ENCODE results near the gene LRPAP1.

LRPAP1 gene

GRCh38 chr4:3468804-3469203, 63.4 kb downstream of the LRPAP1 start:
- Histone ChIP-seq H3K9me3 (ENCODE audit: control insufficient read depth in 2 of 2, low read length in 2 of 2) (no peaks in the 10 kb centered on the region), H3K27ac (ENCODE audit: low read length) (no peak overlapping the region), H3K4me3 (ENCODE audit: low read length in 2 of 2) (no peak overlapping the region), H3K36me3 (ENCODE audit: control insufficient read depth in 2 of 2, insufficient read depth in 2 of 2, low read length in 2 of 2) (no peaks in the 10 kb centered on the region), H3K27me3 (ENCODE audit: control insufficient read depth in 1 of 2, insufficient read depth in 2 of 2, low read length in 2 of 2) (peaks cover 5 to 16% of the 10 kb centered on the region in 2 donors), H3K9ac (ENCODE audit: low read length in 2 of 2) (no peak overlapping the region), H3K4me1 (ENCODE audit: control insufficient read depth, insufficient read depth, low read length) (peaks cover 5% of the 10 kb centered on the region)

GRCh38 chr4:3468154-3468553, 64.1 kb downstream of the LRPAP1 start:
- H3K4me3 ChIP-seq (ENCODE audit: low read length in 2 of 2) = no peak overlapping the region
- no peak overlapping the region for H3K9ac ChIP-seq (ENCODE audit: low read length in 2 of 2)
- H3K27me3 ChIP-seq (ENCODE audit: control insufficient read depth in 1 of 2, insufficient read depth in 2 of 2, low read length in 2 of 2) = peaks cover 9 to 18% of the 10 kb centered on the region in 2 donors
- no peaks in the 10 kb centered on the region for H3K9me3 ChIP-seq (ENCODE audit: control insufficient read depth in 2 of 2, low read length in 2 of 2)
- no peaks in the 10 kb centered on the region for H3K36me3 ChIP-seq (ENCODE audit: control insufficient read depth in 2 of 2, insufficient read depth in 2 of 2, low read length in 2 of 2)
- H3K4me1 ChIP-seq (ENCODE audit: control insufficient read depth, insufficient read depth, low read length) = peaks cover 8% of the 10 kb centered on the region
- no peak overlapping the region for H3K27ac ChIP-seq (ENCODE audit: low read length)

DNA sequence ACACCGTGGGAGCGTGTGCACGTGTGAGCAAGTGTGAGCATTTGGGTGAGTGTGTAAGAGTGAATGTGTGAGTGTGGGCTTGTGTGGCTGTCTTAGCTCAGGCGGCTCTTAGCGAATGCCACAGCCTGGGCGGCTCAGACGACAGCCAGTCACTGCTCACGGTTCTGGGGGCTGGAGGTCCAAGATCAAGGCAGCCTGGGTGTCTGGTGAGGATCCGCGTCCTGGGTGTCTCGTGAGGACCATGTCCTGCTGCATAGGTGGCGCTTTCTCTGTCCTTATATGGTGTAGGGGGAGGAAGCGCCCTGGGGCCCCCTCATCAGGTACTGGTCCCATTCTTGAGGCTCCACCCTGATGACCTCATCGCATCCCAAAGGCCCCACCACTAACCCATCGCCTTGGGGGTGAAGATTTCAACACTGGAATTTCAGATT, 64.6 kb downstream of the LRPAP1 start:
- Histone ChIP-seq H3K9ac (ENCODE audit: low read length in 2 of 2) (no peak overlapping the region), H3K27me3 (ENCODE audit: control insufficient read depth in 1 of 2, insufficient read depth in 2 of 2, low read length in 2 of 2) (peaks cover 9 to 16% of the 10 kb centered on the region in 2 donors), H3K27ac (ENCODE audit: low read length) (no peak overlapping the region), H3K36me3 (ENCODE audit: control insufficient read depth in 2 of 2, insufficient read depth in 2 of 2, low read length in 2 of 2) (no peaks in the 10 kb centered on the region), H3K4me3 (ENCODE audit: low read length in 2 of 2) (no peak overlapping the region), H3K4me1 (ENCODE audit: control insufficient read depth, insufficient read depth, low read length) (peaks cover 11% of the 10 kb centered on the region), H3K9me3 (ENCODE audit: control insufficient read depth in 2 of 2, low read length in 2 of 2) (no peaks in the 10 kb centered on the region)

GRCh38 chr4:3466691-3467600, 65.3 kb downstream of the LRPAP1 start:
- Histone ChIP-seq H3K9ac (ENCODE audit: low read length in 2 of 2) (no peak overlapping the region), H3K4me3 (ENCODE audit: low read length in 2 of 2) (no peak overlapping the region), H3K27me3 (ENCODE audit: control insufficient read depth in 1 of 2, insufficient read depth in 2 of 2, low read length in 2 of 2) (peaks cover 12 to 15% of the 10 kb centered on the region in 2 donors), H3K9me3 (ENCODE audit: control insufficient read depth in 2 of 2, low read length in 2 of 2) (no peaks in the 10 kb centered on the region), H3K27ac (ENCODE audit: low read length) (no peak overlapping the region), H3K4me1 (ENCODE audit: control insufficient read depth, insufficient read depth, low read length) (peaks cover 17% of the 10 kb centered on the region), H3K36me3 (ENCODE audit: control insufficient read depth in 2 of 2, insufficient read depth in 2 of 2, low read length in 2 of 2) (no peaks in the 10 kb centered on the region)

DNA sequence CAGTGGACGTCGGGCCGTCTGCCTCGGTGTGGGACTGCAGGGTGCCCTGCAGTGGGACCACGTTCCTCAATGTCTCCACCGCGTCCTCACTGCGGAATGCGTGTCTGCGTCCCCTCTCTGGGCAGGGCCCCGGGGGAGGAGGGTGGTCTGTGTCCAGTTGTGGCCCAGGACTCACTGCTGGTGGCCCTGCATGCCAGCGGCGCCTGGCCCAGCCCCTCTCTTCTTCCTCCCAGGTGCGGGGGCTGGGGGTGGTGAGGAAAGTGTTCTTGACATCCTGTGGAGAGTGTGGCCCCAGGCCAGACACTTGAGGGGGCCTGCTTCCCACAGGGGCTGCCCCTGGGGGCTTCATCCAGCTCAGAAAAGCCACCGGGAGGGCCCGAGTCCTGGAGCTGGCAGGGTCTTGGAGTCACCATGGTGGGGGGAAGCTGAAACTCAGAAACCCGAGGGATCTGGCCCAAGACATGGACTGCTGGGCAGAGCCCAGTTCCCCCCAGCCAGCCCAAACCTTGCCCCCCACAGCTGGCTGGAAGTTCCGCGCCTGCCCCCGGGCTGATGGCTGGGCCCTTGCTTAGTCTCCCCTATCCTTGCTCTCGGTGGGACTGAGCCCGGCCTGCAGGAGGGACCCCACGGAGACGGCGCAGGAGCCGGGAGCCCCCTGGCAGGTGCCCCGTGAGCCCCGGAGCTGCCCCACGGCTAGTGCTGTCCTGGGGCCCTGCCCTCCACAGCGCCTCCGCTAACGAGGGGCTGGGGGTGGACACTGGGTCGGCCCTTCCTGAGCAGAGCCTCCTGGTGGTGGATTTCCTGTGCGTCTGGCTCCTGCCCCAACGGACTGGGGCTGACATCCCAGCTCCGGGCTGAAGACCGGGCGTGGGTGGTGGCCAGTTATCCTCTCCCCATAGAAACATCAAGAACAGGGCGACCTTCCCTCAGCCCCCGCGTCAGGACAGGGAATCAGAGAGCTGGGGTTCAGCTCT, 66.2 kb downstream of the LRPAP1 start:
- Histone ChIP-seq H3K9me3 (ENCODE audit: control insufficient read depth in 2 of 2, low read length in 2 of 2) (no peaks in the 10 kb centered on the region), H3K4me1 (ENCODE audit: control insufficient read depth, insufficient read depth, low read length) (peaks cover 26% of the 10 kb centered on the region), H3K4me3 (ENCODE audit: low read length in 2 of 2) (no peak overlapping the region), H3K36me3 (ENCODE audit: control insufficient read depth in 2 of 2, insufficient read depth in 2 of 2, low read length in 2 of 2) (no peaks in the 10 kb centered on the region), H3K27ac (ENCODE audit: low read length) (no peak overlapping the region), H3K27me3 (ENCODE audit: control insufficient read depth in 1 of 2, insufficient read depth in 2 of 2, low read length in 2 of 2) (peaks cover 12% of the 10 kb centered on the region in 2 donors), H3K9ac (ENCODE audit: low read length in 2 of 2) (no peak overlapping the region)

DNA sequence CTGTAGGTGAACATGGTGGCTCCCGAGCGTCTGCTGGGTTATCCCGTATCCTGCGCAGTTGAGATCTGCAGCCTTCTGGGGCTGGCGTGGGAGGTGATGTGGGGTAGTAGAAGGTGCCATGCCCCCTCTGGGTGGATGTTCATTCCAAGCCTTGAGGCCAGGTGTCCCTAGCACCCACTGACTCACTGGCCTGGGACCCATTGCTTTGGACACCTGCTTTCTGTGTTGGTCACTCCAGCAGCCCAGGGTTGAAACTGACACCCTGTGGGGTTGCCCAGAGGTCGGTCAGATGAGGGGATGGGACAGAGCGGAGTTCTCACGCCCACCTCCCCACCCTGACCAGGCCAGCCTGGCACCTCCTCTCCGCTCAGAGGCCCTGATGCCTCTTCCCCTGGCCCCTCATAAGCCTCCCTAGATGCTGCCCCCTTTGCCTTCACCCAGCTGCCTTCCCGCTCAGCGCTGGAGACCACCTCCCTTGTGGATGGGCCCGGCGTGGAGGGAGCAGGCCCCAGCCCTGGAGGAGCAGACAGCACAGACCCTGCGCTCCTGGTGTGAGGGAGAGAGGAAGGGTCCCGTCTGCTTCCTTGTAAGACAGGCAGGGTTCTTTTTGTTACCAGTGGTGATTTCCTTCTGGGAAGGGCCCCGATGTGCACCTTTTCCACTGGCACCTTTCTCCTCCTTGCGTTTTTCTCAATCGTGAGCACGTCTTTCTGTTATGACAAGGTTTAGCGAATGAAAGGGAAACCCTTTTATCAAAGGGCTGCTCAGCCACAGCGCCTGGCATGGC, 67.1 kb downstream of the LRPAP1 start:
- H3K9ac ChIP-seq (ENCODE audit: low read length in 2 of 2) = no peak overlapping the region
- peaks cover 26% of the 10 kb centered on the region for H3K4me1 ChIP-seq (ENCODE audit: control insufficient read depth, insufficient read depth, low read length)
- H3K27ac ChIP-seq (ENCODE audit: low read length) = no peak overlapping the region
- no peaks in the 10 kb centered on the region for H3K9me3 ChIP-seq (ENCODE audit: control insufficient read depth in 2 of 2, low read length in 2 of 2)
- H3K36me3 ChIP-seq (ENCODE audit: control insufficient read depth in 2 of 2, insufficient read depth in 2 of 2, low read length in 2 of 2) = no peaks in the 10 kb centered on the region
- H3K4me3 ChIP-seq (ENCODE audit: low read length in 2 of 2) = no peak overlapping the region
- peaks cover 11 to 12% of the 10 kb centered on the region in 2 donors for H3K27me3 ChIP-seq (ENCODE audit: control insufficient read depth in 1 of 2, insufficient read depth in 2 of 2, low read length in 2 of 2)

DNA sequence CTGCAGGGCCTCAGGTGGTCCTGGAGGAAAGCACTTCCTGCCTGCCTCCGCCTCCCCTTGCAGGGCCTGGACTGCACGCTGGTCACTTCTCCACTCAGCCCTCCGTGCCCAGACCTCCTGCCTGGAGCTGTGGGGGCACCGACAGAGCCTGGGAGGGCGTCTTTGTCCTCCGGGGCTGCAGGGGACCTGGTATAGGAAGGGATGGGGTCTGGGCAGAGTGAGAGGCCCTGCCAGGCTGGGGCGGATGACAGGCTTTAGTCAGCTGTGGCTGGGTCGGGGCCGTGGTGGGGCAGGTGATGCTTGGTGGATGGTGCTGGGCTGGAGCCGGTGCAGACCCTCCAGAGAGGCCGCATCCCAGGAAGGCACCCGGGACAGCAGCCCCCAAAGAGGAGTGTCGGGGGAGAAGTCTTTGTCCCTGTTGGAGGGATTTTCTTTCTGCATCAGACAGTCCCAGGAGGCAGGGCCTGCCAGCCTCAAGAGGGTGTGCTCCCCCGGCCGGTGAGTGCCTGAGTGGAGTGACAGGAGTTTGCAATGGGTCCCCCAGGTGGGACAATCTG, 67.8 kb downstream of the LRPAP1 start:
- peaks cover 11 to 12% of the 10 kb centered on the region in 2 donors for H3K27me3 ChIP-seq (ENCODE audit: control insufficient read depth in 1 of 2, insufficient read depth in 2 of 2, low read length in 2 of 2)
- H3K36me3 ChIP-seq (ENCODE audit: control insufficient read depth in 2 of 2, insufficient read depth in 2 of 2, low read length in 2 of 2) = no peaks in the 10 kb centered on the region
- no peaks in the 10 kb centered on the region for H3K9me3 ChIP-seq (ENCODE audit: control insufficient read depth in 2 of 2, low read length in 2 of 2)
- no peak overlapping the region for H3K27ac ChIP-seq (ENCODE audit: low read length)
- H3K4me3 ChIP-seq (ENCODE audit: low read length in 2 of 2) = no peak overlapping the region
- H3K9ac ChIP-seq (ENCODE audit: low read length in 2 of 2) = no peak overlapping the region
- peaks cover 26% of the 10 kb centered on the region for H3K4me1 ChIP-seq (ENCODE audit: control insufficient read depth, insufficient read depth, low read length)

DNA sequence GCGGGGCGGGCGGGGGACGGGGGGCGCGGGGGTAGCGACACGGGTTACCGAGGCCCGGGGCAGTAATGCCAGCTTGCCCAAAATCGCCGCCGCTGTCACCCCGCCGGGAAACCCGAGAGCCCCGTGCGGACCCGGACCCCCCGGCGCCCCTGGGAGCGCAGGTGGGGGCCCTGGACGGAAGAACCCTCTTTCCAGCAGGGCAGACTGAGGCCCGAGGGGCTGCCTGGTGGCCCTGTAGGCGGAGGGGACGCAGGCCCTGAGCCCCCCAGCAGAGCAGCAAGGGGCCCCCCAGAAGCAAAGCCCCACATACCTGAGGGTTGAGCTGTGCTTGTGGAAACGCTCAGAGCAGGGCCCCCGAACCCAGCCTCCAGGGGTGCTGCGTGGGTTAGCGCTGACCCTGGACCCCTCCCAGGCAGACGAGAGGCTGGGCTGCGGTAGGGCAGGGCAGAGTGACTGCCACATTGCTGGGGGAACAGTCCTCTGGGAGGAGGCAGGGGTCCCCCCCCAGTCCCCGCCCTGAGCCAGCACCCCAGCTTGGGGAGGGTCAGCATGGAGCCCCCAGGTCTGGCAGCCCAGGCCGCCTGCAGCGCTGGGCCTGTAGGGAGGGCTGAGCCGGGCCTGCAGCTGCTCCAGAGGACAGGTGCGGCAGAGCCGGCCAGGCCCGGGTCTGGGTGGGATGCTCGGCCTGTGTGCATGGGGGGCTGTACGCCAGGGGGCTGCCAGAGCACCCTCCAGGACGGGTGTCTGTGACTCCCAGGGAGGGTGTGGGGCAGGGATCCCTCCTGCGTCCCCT, 68.5 kb downstream of the LRPAP1 start:
- no peak overlapping the region for H3K9ac ChIP-seq (ENCODE audit: low read length in 2 of 2)
- no peaks in the 10 kb centered on the region for H3K36me3 ChIP-seq (ENCODE audit: control insufficient read depth in 2 of 2, insufficient read depth in 2 of 2, low read length in 2 of 2)
- no peak overlapping the region for H3K27ac ChIP-seq (ENCODE audit: low read length)
- peaks cover 26% of the 10 kb centered on the region for H3K4me1 ChIP-seq (ENCODE audit: control insufficient read depth, insufficient read depth, low read length)
- H3K9me3 ChIP-seq (ENCODE audit: control insufficient read depth in 2 of 2, low read length in 2 of 2) = no peaks in the 10 kb centered on the region
- peaks cover 11 to 12% of the 10 kb centered on the region in 2 donors for H3K27me3 ChIP-seq (ENCODE audit: control insufficient read depth in 1 of 2, insufficient read depth in 2 of 2, low read length in 2 of 2)
- H3K4me3 ChIP-seq (ENCODE audit: low read length in 2 of 2) = peak overlapping the region in 1 of 2 donors; percentile 44

- Histone ChIP-seq H3K9me3 (ENCODE audit: control insufficient read depth in 2 of 2, low read length in 2 of 2) (no peaks in the 10 kb centered on the region), H3K27me3 (ENCODE audit: control insufficient read depth in 1 of 2, insufficient read depth in 2 of 2, low read length in 2 of 2) (peaks cover 11 to 12% of the 10 kb centered on the region in 2 donors), H3K9ac (ENCODE audit: low read length in 2 of 2) (no peak within 1 kb of the TSS), H3K4me3 (ENCODE audit: low read length in 2 of 2) (peak within 1 kb of the TSS in 1 of 2 donors; percentile 54), H3K4me1 (ENCODE audit: control insufficient read depth, insufficient read depth, low read length) (peaks cover 26% of the 10 kb centered on the region), H3K36me3 (ENCODE audit: control insufficient read depth in 2 of 2, insufficient read depth in 2 of 2, low read length in 2 of 2) (no peaks in the 10 kb centered on the region), H3K27ac (ENCODE audit: low read length) (no peak within 1 kb of the TSS)
Measured at GRCh38 chr4:3462790-3463415, 69.3 kb downstream of the LRPAP1 start, which contains the start of gene DOK7. Gene DOK7 (plus strand): TSS chr4:3463306. CDS start chr4:3463376, 70 bp downstream.

All from stomach smooth muscle (tissue), 2 donors.